HG02610 (cell line): ENCODE data around the gene ERP44.

Experiments used
- ATAC-seq: cut with Tn5 transposase; IDR thresholded peaks from one replicate; pipeline ENCODE4 v1.9.1; 2021; ENCODE audit warnings: mild to moderate bottlenecking, moderate library complexity; ENCODE audit not compliant: unreplicated experiment

The ERP44 gene

DNA sequence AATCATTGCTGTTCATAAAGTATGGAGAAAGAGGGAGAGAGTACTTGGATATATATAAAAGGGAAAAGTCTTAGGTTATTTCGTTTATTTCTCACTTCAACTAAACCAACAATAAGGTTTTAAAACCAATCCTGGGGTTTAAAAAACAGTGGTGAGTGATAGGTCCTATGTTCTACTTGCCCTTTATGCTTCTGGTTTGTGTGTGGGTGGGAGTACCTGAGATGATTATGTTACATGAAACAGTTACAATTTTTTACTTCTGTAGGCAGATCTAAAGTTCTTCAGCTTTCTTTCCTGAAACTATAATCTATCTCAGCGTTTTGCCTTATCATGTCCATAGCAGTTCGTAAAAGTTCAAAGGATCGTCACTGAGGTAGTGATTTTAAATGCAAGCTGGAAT lies 143.2 kb downstream of the ERP44 start:
- ATAC-seq = no peak

DNA sequence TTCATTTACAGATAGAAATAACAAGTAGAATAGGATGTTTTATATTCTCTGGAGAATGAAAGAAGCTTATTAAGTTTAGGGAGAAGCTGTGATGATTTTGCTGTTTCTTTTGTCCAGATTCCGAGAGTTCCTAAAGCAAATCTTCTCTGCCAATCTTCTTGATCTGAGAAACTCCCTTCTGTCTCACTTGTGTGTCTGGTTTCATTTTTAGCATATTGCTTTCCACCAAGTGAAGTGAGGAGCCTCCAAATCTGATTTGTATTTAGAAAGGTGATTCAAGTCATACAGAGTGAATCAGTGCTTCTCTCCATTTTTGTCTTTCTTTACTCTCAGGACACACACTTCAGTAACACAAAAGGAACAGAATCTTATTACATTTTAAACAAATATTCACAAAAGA lies 144.0 kb downstream of the ERP44 start:
- ATAC-seq = peak; percentile 78

DNA sequence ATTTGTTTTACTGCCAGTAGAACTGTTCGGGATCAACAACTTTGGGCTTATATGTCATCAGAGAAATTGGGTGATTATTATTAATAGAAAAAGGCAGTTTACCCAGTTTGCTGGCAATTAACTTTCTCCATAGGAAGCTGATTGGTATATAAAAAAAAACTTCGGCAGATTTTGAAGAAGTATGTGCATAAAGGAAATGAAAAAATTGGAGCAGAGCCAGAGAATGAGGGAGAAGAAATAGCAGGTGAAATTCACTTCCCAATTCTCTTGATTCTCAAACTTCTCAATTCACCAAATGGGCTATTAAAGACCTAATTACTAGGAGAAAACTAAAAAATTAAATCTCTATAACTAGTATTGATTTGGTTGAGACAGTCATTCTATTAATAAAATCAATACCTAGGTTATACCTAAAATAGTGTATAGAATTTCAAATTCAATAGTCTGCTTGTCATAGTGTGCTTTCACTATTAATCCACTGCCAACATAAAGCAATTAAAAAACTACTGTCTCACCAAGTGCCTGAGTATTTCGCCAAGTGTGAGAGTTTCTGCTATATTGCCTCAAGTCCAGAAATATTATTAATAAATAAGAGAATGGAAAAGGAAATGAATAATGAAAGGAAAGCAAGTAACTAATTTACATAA lies 144.8 kb downstream of the ERP44 start:
- peak; percentile 74 for ATAC-seq

DNA sequence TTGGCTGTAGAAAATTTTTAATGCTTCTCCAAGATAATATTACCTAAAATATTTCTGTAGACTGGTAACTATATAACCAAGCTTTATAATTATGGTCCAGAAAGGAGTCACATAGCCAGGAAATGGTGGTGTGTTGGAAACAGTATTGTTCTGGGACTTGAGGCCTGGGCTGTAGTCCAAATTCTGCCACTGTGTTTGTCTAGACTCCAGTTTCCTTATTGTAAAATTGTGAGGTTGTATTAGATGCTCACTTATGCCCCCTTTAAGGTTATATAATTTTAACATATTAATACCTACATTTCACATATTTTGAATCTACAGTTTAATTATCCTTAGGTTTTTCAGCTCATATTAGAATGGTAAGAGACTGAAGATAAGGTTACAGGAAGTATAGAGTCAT lies 149.9 kb downstream of the ERP44 start:
- ATAC-seq = no peak

DNA sequence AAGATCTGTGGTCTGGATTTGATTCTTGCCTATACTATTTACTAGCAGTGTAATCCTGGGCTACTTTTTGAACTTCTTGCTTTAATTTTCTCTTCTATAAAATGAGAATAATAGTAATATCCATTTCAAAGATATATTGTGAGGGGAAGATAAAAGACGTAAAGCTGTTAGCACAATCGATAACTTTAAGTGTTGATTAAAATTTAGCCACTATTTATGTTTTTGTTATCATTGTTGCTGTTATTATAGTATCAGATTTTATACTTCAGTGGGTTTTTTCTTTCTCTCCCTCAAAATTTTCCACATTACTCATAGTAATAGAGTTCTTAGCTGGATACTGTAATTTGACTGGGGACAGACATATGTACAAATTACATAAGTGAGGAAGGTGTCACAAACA lies 150.3 kb downstream of the ERP44 start:
- no peak for ATAC-seq

DNA sequence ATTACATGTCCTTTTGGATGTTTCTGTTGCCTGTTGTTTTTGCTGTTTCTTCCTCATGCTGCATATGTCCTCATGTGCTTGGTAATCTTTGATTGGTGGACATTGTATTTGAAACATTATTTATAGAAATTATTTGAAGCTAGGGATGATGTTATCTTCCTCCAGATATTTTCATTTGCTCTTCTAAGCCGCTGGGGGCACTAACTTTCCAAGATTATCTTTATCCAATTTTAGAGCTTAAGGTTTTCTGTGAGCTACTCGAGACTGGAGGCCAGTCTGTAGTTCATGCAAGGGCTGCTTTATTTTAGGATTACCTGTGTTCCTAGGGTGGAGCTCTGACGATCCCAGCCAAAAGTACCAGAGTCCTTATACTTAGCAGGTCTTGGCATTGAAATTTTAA lies 151.4 kb downstream of the ERP44 start:
- ATAC-seq = no peak

DNA sequence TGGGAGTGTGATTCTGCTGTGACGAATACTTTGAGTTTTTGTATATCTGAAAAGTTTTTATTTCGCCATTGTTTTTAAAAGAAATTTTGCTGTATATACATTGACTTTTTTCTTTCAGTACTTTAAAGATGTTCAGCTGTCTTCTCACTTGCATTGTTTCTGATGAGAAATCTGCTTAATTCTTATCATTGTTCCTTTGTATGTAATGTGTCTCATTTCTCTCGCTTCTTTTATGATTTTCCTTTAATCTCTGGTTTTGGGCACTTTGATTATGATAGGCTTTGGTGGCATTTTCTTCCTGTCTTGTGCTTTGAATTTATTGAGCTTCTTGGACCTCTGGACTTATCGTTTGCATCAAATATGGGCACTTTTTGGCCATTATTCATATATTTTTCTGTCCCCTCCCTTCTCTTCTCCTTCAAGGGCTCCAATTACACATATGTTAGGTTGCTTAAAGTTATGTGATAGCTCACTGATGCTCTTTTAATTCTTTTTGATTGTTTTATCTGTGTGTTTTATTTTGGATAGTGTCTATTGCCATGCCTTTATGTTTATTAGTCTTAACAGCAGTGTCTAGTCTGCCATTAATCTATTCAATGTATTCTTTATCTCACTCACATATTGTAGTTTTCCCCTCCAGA lies 161.7 kb downstream of the ERP44 start:
- ATAC-seq = no peak

DNA sequence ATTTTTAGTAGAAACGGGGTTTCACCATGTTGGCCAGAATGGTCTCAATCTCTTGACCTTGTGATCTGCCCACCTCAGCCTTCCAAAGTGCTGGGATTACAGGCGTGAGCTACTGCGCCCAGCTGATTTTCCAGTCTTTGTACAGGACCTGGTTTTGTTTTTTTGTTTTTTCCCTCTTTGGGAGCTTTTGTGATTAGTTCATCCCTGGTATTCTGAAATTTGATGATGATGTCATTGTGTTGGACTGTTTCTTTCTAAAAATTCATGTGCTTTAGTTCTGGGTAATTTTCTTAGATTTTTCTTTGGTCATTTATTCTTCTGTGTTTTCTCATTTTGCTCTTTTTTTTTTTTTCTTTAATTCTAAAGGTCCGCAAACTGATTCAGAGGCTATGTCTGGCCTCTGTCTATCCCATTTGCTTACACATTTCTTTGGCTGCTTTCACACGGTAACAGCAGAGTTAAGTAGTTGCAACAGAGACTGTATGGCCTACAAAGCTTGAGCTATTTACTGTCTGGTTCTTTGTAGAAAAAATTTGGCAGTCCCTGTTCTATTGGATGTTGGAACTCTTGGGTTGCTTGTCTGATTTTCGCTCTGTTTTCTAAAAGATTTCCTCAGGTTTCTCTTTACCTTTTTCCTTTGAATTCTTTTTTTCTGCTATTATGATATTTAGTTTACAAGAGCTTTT lies 167.5 kb downstream of the ERP44 start:
- no peak for ATAC-seq

DNA sequence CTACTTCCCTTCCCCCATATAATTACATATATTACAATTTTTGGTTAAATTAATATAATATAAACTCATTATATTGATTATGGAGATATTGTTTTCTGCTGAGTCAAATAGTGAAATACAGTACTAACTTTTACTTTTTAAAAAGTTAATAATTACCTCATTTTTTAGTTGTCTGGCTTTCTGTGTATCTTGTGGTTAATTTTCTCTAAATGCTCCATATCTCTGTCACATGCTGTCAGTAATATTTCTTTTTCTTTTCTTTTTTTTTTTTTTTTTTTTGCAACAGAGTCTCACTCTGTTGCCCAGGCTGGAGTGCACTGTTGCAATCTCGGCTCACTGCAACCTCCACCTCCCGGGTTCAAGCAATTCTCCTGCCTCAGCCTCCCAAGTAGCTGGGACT lies 169.1 kb downstream of the ERP44 start:
- no peak for ATAC-seq
